HepG2 (cell line): ENCODE measurements around the gene MST1. TPM values are rescaled to one million over a fixed set of nuclear protein-coding genes. Genes with fewer than 3 reads are reported as not detected.

ENCODE experiments used
- CTCF ChIP-seq: sonication (generic); formaldehyde crosslinking; IDR thresholded peaks from 2 replicates; pipeline ENCODE4 v1.5.0; 2020; ENCODE audit warnings: mild to moderate bottlenecking, missing genetic modification reagents, moderate library complexity
- PATZ1 ChIP-seq: sonication (generic); formaldehyde crosslinking; IDR thresholded peaks from 2 replicates; pipeline ENCODE4 v1.4.0; 2020; ENCODE audit warnings: missing genetic modification reagents
- POLR2A ChIP-seq, 2 experiments: IDR thresholded peaks; 2 replicates each; pipeline ENCODE4 v1.6.1; 2011; ENCODE audit warnings: low read depth in 2 of 2, low read length in 2 of 2, mild to moderate bottlenecking in 1 of 2, moderate library complexity in 1 of 2; ENCODE audit not compliant: insufficient read depth in 1 of 2
- RARA ChIP-seq: IDR thresholded peaks from 2 replicates; pipeline ENCODE4 v1.6.1; 2016; ENCODE audit warnings: missing genetic modification reagents, missing compliant biosample characterization
- ZNF687 ChIP-seq: sonication (generic); formaldehyde crosslinking; IDR thresholded peaks from 2 replicates; pipeline ENCODE4 v1.5.1; 2020; ENCODE audit warnings: mild to moderate bottlenecking, missing genetic modification reagents, moderate library complexity
- polyA plus RNA-seq, 8 experiments: library from polyadenylated mRNA; depleted of rRNA in 3 of 8; stranded (reverse) in 7 of 8; unstranded in 1 of 8; fragments of >200 nt; fragmentation: Illumina TruSeq in 4 of 8; extraction: Trizol in 4 of 8; gene quantifications; 2 replicates each; pipeline versions ENCODE4 v1.2.1 to v1.2.3, GENCODE V29; 2011 to 2016; ENCODE audit warnings: low read depth in 4 of 8, missing spikeins in 1 of 8, mixed read lengths in 1 of 8; ENCODE audit not compliant: insufficient read depth in 1 of 8
- total RNA-seq, 5 experiments: library from RNA; depleted of rRNA; stranded (reverse); fragments of >200 nt; fragmentation: Illumina TruSeq; extraction: Trizol; gene quantifications; 2 replicates each; pipeline ENCODE4 v1.2.3, GENCODE V29; 2016; ENCODE audit warnings: low read depth in 1 of 5

Gene MST1
- total and polyA plus RNA-seq, 2 of the 13 experiments (the other 11 are each of a cell fraction or from before 2014, with no cell fraction given): 189 to 452 TPM

GRCh38 chr3:49684453-49684852 lies 4.8 kb downstream of the MST1 start (continued):
- TF ChIP-seq CTCF (CRISPR knock-in tag) (peak; percentile 50), POLR2A (IDR thresholded peaks at IDR 0.05; ENCODE audit: insufficient read depth in 1 of 2, low read depth in 2 of 2, low read length in 2 of 2) (peak in 1 of 2 experiments; percentile 27; a peak in 1 of 4 replicates), RARA (0 out of 2 replicates have a peak, but pooled peaks have one; percentile 27), PATZ1 (CRISPR knock-in tag) (peak; percentile 52; the same call in 1 of the 2 replicates), ZNF687 (peak; percentile 63)
